Stimulated activated CD4-positive, alpha-beta T cell treated with anti-CD3 and anti-CD28 coated beads, Interleukin-12 subunit alpha, Interleukin-12 subunit beta, amount 100 ng/mL, for 24 hours (primary cell): ENCODE measurements around the gene GTF3A.
A peak's percentile ranks its signal among the peaks of the same experiment; 100 is the strongest.
"Not testable (repeated sequence)": the region's sequence is repeated elsewhere in the genome, so short reads cannot be mapped to it uniquely, and the experiment has no call there.

Experiments used
- DNase-seq, 2 experiments: peaks; one replicate each; pipeline ENCODE4 v3.0.0-alpha.2; 2020; ENCODE audit warnings: low read depth in 2 of 2

The GTF3A gene

DNA sequence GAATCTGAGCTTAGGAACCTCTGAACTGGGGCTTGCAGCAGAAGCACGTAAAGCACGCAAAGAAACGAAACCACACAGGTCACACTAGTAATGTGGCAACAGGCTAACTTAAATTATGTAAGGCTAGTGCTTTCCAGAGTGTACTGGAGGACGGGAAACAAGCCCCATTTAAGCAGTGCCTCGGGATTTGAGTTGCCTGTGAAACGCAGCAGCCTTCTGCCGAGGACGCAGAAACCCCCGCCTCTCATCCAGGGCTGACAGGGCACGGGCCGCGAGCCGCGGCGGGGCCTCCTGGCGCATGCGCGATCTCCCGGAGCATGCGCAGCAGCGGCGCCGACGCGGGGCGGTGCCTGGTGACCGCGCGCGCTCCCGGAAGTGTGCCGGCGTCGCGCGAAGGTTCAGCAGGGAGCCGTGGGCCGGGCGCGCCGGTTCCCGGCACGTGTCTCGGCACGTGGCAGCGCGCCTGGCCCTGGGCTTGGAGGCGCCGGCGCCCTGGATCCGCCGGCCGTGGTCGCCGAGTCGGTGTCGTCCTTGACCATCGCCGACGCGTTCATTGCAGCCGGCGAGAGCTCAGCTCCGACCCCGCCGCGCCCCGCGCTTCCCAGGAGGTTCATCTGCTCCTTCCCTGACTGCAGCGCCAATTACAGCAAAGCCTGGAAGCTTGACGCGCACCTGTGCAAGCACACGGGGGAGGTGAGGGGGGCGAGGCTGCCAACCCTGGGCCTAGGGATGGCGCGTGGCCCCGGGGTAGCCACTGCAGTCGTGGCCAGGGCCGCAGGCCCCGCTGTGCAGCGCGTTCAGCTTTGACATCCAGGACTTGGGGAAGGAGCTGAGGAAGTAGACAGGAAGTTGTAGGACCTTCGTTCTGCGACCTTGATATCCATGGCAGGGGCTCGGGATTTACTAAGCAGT, at the start of gene GTF3A:
GTF3A (plus strand) TSS at position 374 of the 912 bp plus-strand sequence.
- peak; percentile 71 to 77 for DNase-seq

GRCh38 chr13:27374650-27375049, 49.8 kb upstream of the GTF3A start:
- peak; percentile 28 to 31 for DNase-seq

DNA sequence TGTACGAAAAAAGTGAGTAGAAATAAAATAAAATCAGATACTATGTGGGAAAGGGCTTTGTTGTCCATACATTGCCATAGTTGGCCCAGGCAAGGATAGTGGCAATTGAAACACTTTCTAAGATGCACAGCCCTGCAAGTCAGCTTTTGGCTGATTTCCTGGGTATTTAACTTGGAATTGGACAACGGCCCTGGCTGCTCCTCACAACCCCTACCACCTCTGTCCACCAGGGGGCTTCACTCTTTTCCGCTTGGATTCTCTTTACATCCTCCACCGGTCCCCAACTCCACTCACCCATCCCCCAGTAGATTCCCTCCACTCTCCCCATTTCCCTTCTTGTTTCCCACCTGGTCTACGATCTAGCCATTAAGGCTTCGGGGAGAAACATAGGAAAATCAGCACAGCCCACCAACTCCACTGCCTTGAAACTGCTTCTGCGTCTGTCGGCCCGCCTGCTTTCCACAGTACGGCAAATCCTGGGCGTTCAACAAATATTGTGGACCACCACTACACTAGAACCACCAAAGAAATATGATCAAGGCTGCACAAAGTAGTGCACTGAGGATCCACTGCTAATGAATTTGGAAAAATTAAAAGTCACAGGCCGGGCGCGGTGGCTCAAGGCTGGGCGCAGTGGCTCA, 48.6 kb upstream of the GTF3A start:
- DNase-seq = peak; percentile 20 to 60

DNA sequence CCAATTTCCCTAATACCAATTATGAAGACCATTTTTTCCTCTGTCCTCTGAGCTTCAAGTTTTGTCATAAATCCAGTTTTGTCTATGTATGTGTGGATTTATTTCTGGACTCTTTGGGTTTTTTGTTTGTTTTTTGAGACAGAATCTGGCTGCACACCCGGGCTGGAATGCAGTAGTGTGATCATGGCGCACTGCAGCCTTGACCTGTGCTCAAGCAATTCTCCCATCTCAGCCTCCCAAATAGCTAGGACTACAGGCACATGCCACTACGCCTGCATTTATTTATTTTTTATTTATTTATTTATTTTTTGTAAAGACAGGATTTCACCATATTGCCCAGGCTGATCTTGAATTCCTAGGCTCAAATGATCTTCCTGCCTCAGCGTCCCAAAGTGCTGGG, 45.3 kb upstream of the GTF3A start:
- DNase-seq = no peak

DNA sequence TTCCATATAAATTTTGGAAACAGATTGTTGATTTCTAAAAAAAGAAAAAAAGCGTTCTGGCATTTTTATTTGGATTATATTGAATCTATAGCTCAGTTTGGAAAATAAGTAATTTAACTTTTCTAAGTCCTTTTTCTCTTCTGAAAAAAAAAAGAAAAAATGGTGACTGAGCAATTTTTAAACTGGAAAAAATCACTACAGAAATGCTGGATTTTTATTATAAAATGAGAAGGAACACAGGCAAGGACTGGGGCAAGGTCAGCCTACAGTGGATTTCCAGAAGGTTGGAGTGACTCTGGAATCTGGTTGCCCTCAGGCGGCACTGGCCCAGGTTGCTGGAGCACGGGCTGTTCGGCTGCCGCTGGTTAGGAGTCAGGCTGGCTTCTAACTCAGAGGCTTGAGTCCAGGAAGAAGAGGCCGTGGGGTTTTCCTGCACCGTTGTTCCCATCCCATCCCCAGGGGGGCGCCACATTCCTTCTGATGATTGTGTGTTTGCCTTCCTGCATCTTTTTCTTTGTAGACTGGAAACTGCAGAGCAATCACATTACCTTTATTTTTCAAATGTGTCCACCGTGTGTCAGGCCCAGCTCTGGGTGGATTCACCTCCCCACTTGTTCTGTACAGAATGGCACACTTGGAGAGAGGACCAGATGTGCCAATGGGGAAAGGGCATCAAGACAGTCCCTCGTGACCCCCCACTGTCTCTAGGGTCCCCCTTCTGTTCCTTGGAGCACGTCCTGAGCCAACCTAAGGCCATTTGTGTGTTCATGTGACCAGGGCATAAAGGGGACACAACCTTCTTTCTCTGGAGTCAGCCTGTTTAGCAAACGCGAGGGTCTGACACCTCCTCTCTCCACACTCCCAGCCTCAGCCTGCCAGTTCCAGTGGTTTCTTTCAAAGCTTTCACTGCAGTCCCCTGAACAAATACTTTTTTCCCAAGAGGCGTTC, 44.5 kb upstream of the GTF3A start:
- peak; percentile 4 to 51 for DNase-seq

- no peak for DNase-seq
Measured at GRCh38 chr13:27381601-27382000, 42.8 kb upstream of the GTF3A start.

DNA sequence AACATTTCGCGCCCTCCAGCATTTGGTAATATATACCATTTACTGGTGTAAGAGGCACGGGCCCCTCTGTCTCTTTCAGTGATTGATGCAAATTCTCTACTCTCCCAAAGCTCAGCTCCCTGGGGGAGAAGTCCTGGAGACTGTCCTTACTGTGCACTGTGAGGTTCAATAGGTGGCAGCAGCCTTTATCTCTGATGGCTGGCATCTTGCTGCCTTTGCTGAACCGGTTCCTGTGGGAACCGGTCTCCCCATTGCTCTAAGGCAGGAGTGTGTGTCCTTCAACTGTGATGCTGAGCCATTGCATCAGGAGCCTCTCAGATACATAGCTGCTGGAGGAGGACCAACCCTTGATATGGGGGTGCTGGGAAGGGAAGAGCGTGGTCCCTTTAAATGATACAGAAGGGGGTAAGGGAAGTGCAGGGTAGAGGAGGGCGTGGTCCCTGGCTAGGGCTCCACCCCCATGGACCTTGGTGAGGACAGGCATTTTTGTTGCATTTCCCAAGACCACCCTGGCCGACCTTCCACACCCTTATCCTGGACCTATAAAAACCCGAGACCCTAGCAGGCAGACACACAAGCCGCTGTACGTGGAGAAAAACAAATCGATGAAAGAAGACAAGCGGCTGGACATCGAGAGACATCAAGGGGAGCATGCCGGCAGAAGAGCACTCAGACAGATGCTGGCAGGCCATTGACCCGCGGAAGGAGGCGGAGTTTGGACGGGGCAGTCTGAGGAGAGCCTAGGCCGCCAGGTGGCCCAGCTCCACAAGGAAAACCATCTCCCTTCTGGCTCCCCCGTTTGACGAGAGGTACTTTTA, 41.1 kb upstream of the GTF3A start:
- no peak for DNase-seq

DNA sequence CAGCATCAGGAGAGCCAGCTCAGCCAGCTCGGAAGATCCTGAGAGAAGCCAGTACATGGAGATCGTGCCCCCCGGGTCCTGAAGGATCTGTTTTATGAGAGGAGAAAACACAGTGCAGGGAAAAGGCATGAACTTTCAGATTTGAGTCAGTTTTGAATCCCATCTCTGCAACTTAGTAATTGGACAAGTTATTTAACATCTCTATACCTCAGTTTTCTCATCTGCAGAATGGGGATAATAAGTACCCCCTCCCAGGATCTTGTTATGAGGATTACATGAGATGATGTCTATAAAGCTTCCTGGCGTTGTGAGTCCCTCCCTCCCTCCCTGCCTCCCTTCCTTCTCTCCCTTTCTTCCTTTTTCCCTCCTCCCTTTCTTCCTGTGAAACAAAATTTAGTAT, 40.1 kb upstream of the GTF3A start:
- DNase-seq = no peak

- no peak for DNase-seq
Measured at GRCh38 chr13:27388241-27388640, 36.2 kb upstream of the GTF3A start.

DNA sequence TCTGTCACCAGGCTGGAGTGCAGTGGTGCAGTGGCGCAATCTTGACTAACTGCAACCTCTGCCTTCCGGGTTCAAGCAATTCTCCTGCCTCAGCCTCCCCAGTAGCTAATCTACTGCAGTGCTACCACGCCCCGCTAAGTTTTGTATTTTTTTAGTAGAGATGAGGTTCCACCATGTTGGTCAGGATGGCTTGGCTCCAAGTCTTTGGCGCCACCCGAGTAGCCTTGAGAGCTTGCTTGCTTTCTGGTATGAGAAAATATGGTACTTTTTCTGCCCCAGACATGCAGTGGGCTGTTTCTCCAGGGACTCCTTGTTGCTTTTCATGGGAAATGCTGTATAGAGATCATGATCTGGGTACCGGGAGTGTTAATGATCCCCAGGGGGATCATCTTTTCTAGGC, 34.5 kb upstream of the GTF3A start:
- no peak for DNase-seq

DNA sequence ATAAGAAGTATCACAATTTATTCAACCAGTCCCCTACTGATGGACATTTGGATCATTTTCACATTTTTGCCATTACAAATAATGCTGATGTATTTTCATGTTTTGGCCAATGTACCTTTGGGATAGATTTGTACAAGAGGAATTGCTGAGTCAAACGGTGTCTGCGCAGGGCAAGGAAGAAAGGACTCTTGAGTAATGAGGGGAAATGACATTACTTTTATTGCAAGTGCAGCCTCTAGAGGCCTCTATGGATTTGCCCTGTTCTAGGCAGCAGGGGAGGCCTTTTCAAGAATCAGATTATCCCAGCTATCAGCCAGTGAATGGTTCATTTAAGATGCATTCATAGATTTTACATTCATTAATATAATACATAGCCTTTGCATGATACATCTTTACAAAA, 32.9 kb upstream of the GTF3A start:
- DNase-seq = no peak

- no peak for DNase-seq
Measured at GRCh38 chr13:27393101-27393500, 31.3 kb upstream of the GTF3A start.

- no peak for DNase-seq
Measured at GRCh38 chr13:27395007-27395510, 29.4 kb upstream of the GTF3A start.

DNA sequence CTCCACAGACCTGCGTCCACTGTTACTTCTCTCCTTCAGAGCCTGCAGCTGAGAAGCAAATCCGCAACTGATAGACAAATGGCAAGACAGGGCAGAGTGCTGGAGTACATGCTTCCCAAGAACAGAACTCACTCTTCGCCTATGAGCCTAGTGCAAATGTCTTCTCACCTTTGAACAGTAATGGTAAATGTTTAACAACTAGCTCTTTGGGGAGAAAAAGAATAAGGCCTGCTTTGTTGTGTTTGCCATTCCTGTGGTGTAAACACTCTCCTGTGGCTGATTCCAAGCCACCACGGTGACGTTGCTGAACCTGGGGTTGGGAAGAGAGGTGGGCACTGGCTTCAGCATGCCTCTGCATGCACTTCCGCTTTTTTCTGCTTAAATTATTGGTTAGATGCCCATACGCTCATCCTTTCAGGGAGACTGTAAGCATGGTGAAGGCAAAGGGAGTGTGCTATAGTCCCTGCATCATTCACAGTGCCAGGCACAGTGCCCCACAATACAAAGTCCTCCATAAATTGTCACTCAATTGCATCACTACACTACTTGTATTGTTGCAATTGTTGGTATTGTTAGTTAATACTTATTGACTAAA, 28.1 kb upstream of the GTF3A start:
- DNase-seq = no peak

DNA sequence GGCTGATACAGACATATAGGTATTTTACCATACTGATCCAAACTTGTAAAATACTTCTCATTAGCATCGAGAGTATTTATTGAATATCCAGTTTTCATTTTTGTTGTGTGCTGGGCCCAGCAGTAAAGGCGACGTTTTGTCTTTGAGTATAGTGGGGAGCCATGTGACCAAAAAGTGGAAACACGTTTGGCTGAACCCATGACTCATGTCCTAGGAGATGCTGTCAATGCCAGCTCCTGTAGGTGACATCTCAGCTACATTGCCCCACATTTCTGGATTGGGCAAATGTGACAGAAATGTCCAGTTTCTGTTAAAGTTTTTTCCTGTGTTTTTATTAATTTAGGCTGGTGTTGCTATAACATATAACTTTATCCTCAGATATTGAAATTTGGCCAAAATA, 26.1 kb upstream of the GTF3A start:
- no peak for DNase-seq

- DNase-seq = not testable (repeated sequence)
Measured at GRCh38 chr13:27400405-27400804, 24.0 kb upstream of the GTF3A start.

DNA sequence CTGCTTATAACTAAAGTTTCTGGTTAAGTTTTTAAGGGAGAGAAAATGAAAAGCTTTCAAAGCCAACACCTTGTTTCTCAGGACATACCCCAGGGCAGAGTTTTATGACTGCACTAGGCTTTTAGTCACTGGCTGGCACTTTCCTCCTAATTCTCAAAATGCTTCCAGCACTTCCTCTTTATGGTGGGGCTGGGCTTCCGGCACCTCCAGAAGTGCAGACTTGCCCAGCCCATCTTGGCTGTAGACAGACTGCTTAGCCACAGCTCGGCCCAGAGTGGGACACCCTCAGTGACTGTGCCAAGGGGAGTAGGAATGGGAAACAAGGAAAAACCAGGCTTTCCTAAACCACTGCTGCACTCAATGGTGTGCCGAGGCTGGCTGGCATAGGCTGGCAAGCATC, 23.2 kb upstream of the GTF3A start:
- DNase-seq = no peak

DNA sequence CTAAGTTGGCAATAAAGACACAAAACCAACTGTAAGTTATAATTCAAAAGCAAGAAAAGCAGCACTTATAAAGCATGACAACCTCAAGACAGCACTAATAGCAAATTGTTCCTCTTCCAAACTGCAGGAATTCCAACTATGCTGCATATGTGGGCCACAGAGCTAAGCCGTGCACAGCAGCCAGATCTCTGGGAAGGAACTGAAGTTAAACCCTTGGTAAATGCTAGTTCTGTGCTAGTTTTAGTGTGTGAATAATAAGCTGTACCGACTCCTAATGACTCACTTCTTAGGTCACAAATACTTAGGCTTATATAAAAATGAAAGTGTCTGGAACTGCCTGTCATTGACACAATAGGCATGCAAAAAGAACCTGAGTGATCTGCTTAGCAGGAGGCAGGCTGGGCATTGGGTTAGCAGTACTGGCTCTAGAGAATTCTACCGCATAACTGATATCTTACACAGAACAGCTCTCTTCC, 21.2 kb upstream of the GTF3A start:
- no peak for DNase-seq

DNA sequence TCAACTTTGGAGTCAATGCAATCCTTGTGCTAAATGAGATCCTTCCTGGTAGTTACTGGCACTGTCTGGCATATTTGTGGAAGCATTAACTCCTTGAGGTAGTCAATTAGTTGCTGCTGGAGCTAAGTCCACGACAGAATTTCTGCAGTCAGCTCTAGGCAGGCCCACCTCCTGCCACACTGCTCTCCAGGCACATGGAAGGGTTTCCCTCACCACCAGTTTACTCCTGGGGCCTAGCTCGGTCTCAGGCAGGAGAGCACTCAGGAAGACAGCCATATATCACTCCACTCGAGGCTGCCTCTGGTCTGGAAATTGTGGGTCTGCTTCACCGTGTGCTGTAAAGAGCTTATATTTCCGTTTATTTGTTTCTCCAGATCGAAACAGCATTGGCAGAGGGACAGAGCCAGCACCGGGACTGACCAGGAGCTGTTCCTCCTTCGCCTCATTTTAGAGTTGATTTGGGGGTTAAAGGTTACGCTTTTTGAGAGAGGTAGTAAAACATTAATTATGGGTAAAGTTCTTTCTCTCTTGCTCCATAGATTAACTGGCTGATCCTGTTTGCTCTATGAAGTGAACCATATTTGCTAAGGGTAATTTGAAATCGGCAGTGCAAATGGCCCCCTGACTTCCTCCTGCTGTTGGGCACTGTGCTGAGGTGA, 20.6 kb upstream of the GTF3A start:
- no peak for DNase-seq

- no peak for DNase-seq
Measured at GRCh38 chr13:27404680-27405079, 19.7 kb upstream of the GTF3A start.
